ENCODE measurements around the gene PTBP1.

PTBP1 gene

DNA sequence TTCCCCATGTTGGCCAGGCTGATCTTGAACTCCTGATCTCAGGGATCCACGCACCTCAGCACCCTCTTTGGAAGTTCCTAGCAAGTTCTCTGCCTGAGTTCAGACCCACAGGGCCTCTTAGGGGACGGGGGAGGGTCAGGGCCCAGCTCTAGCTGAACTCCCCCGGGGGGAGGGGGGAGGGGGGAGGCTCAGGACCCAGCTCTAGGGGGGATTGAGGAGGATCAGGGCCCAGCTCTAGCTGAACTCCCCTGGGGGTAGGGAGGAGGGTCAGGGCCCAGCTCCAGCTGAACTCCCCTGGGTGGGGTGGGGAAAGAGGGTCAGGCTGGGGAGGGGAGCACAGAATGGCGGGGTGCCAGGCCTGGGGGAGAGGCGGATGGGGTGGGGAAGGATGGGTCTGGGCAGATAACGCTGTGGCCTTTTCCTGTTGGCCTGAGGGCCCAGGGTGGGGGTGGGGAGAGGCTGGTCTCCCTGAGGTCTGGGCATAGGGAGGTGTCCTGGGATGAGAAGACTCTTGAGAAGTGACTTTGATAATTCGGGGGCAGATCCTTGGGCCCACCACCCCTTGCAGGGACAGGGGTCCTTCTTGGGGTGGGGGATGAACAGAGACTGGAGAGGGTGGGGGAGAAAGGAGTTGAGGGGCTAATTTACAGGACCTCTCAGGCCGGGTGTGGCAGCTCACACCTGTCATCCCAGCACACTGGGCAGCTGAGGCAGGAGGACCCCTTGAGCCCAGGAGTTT, 5.5 kb upstream of the PTBP1 start:
- H3K4me3 ChIP-seq (ENCODE audit: low read length) = no peak overlapping the region
- DNase-seq (ENCODE audit: low read depth) = no peak
- TF ChIP-seq, protein P1, sequence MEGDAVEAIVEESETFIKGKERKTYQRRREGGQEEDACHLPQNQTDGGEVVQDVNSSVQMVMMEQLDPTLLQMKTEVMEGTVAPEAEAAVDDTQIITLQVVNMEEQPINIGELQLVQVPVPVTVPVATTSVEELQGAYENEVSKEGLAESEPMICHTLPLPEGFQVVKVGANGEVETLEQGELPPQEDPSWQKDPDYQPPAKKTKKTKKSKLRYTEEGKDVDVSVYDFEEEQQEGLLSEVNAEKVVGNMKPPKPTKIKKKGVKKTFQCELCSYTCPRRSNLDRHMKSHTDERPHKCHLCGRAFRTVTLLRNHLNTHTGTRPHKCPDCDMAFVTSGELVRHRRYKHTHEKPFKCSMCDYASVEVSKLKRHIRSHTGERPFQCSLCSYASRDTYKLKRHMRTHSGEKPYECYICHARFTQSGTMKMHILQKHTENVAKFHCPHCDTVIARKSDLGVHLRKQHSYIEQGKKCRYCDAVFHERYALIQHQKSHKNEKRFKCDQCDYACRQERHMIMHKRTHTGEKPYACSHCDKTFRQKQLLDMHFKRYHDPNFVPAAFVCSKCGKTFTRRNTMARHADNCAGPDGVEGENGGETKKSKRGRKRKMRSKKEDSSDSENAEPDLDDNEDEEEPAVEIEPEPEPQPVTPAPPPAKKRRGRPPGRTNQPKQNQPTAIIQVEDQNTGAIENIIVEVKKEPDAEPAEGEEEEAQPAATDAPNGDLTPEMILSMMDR (conservative IDR thresholded peaks at IDR 0.05; ENCODE audit: low read depth, low read length) = no peak

GRCh38 chr19:792306-792885, 4.9 kb upstream of the PTBP1 start:
- no peak for DNase-seq (ENCODE audit: low read depth)
- TF ChIP-seq, protein P1 (conservative IDR thresholded peaks at IDR 0.05; ENCODE audit: low read depth, low read length) = no peak
- H3K4me3 ChIP-seq (ENCODE audit: low read length) = no peak overlapping the region

DNA sequence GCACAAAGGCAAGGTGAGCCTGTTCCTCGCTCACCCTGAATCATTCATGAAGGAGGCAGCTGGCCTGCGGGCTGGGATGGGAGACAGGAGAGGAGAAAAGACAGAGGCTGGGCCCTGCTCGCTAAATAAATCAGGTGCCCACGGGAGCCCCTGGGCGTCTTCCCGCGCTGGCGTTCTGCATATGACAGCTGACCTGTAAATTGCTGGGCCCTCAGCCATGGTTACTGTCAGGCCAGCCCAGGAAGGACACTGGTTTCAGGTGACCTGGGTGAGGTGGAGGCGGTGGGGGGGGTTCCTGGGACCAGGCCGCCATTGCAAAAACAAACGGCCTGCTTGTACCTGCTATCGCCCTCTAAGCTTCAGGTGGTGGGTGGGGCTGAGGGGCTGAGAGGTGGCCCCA, 3.4 kb upstream of the PTBP1 start:
- TF ChIP-seq, protein P1 (conservative IDR thresholded peaks at IDR 0.05; ENCODE audit: low read depth, low read length) = no peak
- no peak overlapping the region for H3K4me3 ChIP-seq (ENCODE audit: low read length)
- no peak for DNase-seq (ENCODE audit: low read depth)

- TF ChIP-seq, protein P1 (conservative IDR thresholded peaks at IDR 0.05; ENCODE audit: low read depth, low read length) = no peak
- H3K4me3 ChIP-seq (ENCODE audit: low read length) = no peak overlapping the region
- DNase-seq (ENCODE audit: low read depth) = no peak
Measured at GRCh38 chr19:795073-795611, 2.1 kb upstream of the PTBP1 start.

DNA sequence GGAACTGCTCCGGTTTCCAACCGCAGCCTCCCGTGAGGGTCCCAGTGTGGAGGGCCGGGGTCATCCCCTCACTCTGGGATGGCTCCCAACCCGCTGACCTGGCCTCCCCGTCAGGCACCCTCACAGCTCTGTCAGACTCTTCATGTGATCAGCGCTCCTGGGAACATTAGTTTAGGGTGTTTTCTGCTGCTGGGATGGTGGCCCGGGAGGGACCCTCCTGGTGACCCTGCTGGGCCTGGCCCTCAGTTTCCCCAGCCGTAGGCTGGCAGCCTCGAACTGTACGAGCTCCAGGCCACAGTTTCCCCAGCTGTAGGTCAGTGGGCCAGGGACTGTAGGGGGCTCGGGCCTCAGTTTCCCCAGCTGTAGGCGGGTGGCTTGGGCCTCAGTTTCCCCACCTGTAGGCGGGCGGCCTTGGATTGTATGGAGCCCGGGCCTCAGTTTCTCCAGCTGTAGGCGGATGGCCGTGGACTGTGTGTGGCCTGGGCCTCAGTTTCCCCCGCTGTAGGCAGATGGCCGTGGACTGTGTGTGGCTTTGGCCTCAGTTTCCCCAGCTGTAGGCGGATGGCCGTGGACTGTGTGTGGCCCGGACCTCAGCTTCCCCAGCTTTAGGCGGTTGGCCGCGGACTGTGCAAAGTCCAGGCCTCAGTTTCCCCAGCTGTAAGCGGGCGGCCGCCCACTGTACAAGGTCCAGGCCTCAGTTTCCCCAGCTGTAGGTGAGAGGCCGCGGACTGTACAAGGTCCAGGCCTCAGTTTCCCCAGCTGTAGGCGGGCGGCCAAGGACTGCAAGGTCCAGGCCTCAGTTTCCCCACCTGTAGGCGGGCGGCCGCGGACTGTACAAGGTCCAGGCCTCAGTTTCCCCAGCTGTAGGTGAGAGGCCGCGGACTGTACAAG, 1.3 kb upstream of the PTBP1 start:
- peak overlapping the region; percentile 62 for H3K4me3 ChIP-seq (ENCODE audit: low read length)
- DNase-seq (ENCODE audit: low read depth) = no peak
- TF ChIP-seq, protein P1 (conservative IDR thresholded peaks at IDR 0.05; ENCODE audit: low read depth, low read length) = no peak

- TF ChIP-seq, protein P1 (conservative IDR thresholded peaks at IDR 0.05; ENCODE audit: low read depth, low read length) = no peak
- peak overlapping the region; percentile 92 for H3K4me3 ChIP-seq (ENCODE audit: low read length)
- no peak for DNase-seq (ENCODE audit: low read depth)
Measured at GRCh38 chr19:797528-798414, 519 bp downstream of the PTBP1 start.
